ENCODE results near the gene GYS2. TPM values are rescaled to one million over a fixed set of nuclear protein-coding genes. Genes with fewer than 3 reads are reported as not detected.

Gene GYS2
- total and polyA plus RNA-seq, 4 donors: 15.5 to 86.8 (median 34.1) TPM

GRCh38 chr12:21615431-21615830 lies 10.8 kb upstream of the GYS2 start:
- H3K4me3 ChIP-seq (ENCODE audit: low read depth in 1 of 3, low read length in 3 of 3): no peak overlapping the region
- WGBS: 81% methylated on average over 1 of the region's 1 CpG
- H3K27ac ChIP-seq (ENCODE audit: low read depth in 1 of 2, low read length in 2 of 2): no peak overlapping the region
- DNase-seq (ENCODE audit: low spot score): no peak
- H3K4me1 ChIP-seq (ENCODE audit: control insufficient read depth in 4 of 4, insufficient read depth in 4 of 4, low read length in 3 of 4): peaks cover 3 to 11% (median 9%) of the 10 kb centered on the region in 4 donors
- no peak for TF ChIP-seq YY1 (IDR thresholded peaks at IDR 0.05)
- no peaks in the 10 kb centered on the region for H3K36me3 ChIP-seq (ENCODE audit: control insufficient read depth in 4 of 4, insufficient read depth in 3 of 4, low read depth in 1 of 4, low read length in 3 of 4)
- no peak overlapping the region for H3K9ac ChIP-seq (ENCODE audit: low read depth in 1 of 2, low read length in 2 of 2)
- no peaks in the 10 kb centered on the region for H3K27me3 ChIP-seq (ENCODE audit: control insufficient read depth in 4 of 4, insufficient read depth in 4 of 4, low read length in 3 of 4)
- H3K9me3 ChIP-seq (ENCODE audit: control insufficient read depth in 4 of 4, low read length in 3 of 4): no peaks in the 10 kb centered on the region

GRCh38 chr12:21614506-21614905 lies 9.9 kb upstream of the GYS2 start:
- H3K9me3 ChIP-seq (ENCODE audit: control insufficient read depth in 4 of 4, low read length in 3 of 4): no peaks in the 10 kb centered on the region
- H3K4me3 ChIP-seq (ENCODE audit: low read depth in 1 of 3, low read length in 3 of 3): no peak overlapping the region
- H3K27me3 ChIP-seq (ENCODE audit: control insufficient read depth in 4 of 4, insufficient read depth in 4 of 4, low read length in 3 of 4): no peaks in the 10 kb centered on the region
- no peak for DNase-seq (ENCODE audit: low spot score)
- 78% methylated on average over 2 of the region's 2 CpGs for WGBS
- peaks cover 3 to 11% (median 9%) of the 10 kb centered on the region in 4 donors for H3K4me1 ChIP-seq (ENCODE audit: control insufficient read depth in 4 of 4, insufficient read depth in 4 of 4, low read length in 3 of 4)
- H3K9ac ChIP-seq (ENCODE audit: low read depth in 1 of 2, low read length in 2 of 2): no peak overlapping the region
- no peak overlapping the region for H3K27ac ChIP-seq (ENCODE audit: low read depth in 1 of 2, low read length in 2 of 2)
- TF ChIP-seq JUND (IDR thresholded peaks at IDR 0.05) (no peak), EGR1 (IDR thresholded peaks at IDR 0.05; ENCODE audit: low read depth in 2 of 2) (no peak), RXRA (IDR thresholded peaks at IDR 0.05) (no peak), SP1 (IDR thresholded peaks at IDR 0.05) (no peak), CTCF (IDR thresholded peaks at IDR 0.05; ENCODE audit: low read depth, low read length, missing input control) (no peak), ATF3 (IDR thresholded peaks at IDR 0.05) (no peak), TAF1 (conservative IDR thresholded peaks at IDR 0.05) (no peak), RAD21 (IDR thresholded peaks at IDR 0.05) (no peak), FOXA2 (IDR thresholded peaks at IDR 0.05) (no peak), HNF4G (IDR thresholded peaks at IDR 0.05) (no peak), HNF4A (conservative IDR thresholded peaks at IDR 0.05) (no peak), YY1 (IDR thresholded peaks at IDR 0.05) (no peak), MAX (IDR thresholded peaks at IDR 0.05) (no peak), REST (IDR thresholded peaks at IDR 0.05) (no peak), GABPA (IDR thresholded peaks at IDR 0.05 in 1 of 2, conservative IDR thresholded peaks at IDR 0.05 in 1 of 2) (no peak), FOXA1 (IDR thresholded peaks at IDR 0.05) (no peak), NR2F2 (IDR thresholded peaks at IDR 0.05) (no peak), ZBTB33 (IDR thresholded peaks at IDR 0.05) (no peak)
- H3K36me3 ChIP-seq (ENCODE audit: control insufficient read depth in 4 of 4, insufficient read depth in 3 of 4, low read depth in 1 of 4, low read length in 3 of 4): no peaks in the 10 kb centered on the region

Data from liver (tissue), 9 donors.